Measurements from ENCODE around the gene RHOJ.
A peak's percentile ranks its signal among the peaks of the same experiment; 100 is the strongest.

RHOJ gene

DNA sequence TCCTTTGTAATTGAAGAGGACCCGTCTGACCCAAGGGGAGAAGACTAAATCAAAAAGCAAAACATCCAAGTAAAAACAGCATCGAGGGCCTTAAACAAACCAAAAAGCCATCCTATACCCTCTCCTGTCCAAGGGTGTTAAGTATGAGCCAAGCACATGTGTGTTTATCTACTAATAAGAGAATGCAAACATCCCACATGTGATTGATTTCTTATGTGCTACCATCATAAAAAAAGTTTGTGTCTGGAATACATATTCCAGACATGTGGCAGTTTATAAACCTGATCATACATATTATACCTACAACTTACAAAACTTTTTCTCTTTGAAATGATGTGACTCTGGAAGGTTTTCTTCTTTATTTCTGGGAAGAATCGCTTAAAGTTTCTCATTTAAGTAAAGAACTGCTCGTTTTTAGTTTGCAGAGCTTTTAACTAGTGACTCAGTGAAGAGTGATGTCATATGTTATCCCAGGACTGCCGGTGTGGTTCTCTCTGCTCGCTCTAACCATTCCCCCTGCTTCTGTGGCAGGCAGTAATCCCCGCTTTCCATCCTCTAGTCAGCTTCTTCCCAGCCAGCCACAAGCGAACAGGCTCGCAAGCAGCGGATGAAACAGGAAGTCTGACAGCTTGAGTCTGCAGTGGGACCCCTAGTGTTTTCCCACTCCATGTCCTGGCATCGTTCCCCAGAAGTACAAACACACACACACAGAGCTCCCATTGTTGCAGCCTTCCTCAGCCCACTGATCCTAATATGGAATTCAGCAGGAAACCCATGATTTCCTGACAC is 431 bp upstream of the RHOJ start:
- TF ChIP-seq, protein P1, sequence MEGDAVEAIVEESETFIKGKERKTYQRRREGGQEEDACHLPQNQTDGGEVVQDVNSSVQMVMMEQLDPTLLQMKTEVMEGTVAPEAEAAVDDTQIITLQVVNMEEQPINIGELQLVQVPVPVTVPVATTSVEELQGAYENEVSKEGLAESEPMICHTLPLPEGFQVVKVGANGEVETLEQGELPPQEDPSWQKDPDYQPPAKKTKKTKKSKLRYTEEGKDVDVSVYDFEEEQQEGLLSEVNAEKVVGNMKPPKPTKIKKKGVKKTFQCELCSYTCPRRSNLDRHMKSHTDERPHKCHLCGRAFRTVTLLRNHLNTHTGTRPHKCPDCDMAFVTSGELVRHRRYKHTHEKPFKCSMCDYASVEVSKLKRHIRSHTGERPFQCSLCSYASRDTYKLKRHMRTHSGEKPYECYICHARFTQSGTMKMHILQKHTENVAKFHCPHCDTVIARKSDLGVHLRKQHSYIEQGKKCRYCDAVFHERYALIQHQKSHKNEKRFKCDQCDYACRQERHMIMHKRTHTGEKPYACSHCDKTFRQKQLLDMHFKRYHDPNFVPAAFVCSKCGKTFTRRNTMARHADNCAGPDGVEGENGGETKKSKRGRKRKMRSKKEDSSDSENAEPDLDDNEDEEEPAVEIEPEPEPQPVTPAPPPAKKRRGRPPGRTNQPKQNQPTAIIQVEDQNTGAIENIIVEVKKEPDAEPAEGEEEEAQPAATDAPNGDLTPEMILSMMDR (IDR thresholded peaks at IDR 0.05; ENCODE audit: insufficient read depth, low read depth, low read length, missing control alignments), result no peak
- peak; percentile 85 for DNase-seq (ENCODE audit: low read depth)
- H3K4me3 ChIP-seq (ENCODE audit: low read length), result peak overlapping the region; percentile 26

DNA sequence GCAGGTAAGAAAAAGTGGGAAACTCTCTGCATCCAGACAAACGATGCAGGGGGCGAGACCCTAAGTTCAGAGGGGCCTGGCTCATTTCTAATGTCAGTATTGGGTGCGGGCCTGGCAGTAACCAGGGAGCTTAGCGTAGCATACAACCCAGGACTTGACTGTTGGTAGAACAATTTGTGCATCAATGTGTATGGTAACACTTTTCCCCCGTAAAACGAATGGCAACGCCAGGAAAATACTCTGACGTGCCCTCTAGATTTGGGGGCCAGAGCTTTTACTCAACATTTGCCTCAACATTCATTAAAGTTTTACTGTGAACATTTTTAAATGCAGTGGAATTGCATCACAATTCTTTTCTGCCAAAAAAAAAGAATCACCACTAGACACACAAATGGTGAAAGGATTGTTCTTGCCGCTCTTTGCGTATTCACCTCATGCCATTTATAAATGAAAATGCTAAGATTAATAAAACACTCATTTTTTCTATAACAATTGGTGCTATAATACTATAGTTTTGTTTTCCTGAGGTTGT is 867 bp downstream of the RHOJ start:
- TF ChIP-seq, protein P1 (IDR thresholded peaks at IDR 0.05; ENCODE audit: insufficient read depth, low read depth, low read length, missing control alignments), result no peak
- DNase-seq (ENCODE audit: low read depth), result no peak
- H3K4me3 ChIP-seq (ENCODE audit: low read length), result no peak overlapping the region

DNA sequence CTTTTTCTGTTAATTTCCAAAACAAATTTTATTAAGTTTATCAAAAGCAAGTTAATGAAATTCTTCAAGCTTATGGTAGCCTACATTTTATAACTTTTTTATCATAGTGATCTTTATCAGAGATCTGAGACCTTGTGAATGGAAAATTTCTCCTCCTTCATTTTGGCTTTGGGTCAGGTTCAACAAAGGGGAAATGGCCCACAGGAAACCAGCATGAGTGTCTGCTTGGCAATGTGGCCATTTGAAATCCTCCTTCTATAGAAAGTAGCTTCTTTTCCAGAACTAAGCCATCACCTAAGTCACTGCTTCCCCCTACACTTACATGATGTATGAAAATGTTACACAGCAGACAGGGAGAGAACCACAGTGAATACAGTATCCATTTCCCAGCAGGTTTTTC is 1.6 kb downstream of the RHOJ start:
- DNase-seq (ENCODE audit: low read depth), result no peak
- no peak overlapping the region for H3K4me3 ChIP-seq (ENCODE audit: low read length)
- TF ChIP-seq, protein P1 (IDR thresholded peaks at IDR 0.05; ENCODE audit: insufficient read depth, low read depth, low read length, missing control alignments), result no peak

DNA sequence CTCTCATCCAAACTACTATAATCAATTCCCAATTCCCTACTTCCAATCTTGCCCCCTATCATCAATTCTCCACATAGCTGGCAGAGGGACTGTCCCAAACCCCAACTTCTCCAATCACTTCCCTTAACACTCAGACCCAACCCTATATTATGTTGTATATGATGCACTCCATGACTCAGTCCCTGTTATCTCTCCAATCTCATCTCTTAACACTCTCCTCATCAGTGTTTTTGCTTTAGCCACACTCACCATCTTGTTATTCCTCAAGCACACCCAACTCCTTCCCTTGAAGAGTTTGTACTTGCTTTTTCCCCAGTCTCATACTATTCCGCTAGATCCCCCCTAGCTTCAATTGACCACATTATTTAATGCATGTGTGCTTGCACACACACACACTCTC is 4.9 kb downstream of the RHOJ start:
- H3K4me3 ChIP-seq (ENCODE audit: low read length), result no peak overlapping the region
- peak; percentile 24 for DNase-seq (ENCODE audit: low read depth)
- TF ChIP-seq, protein P1 (IDR thresholded peaks at IDR 0.05; ENCODE audit: insufficient read depth, low read depth, low read length, missing control alignments), result no peak

DNA sequence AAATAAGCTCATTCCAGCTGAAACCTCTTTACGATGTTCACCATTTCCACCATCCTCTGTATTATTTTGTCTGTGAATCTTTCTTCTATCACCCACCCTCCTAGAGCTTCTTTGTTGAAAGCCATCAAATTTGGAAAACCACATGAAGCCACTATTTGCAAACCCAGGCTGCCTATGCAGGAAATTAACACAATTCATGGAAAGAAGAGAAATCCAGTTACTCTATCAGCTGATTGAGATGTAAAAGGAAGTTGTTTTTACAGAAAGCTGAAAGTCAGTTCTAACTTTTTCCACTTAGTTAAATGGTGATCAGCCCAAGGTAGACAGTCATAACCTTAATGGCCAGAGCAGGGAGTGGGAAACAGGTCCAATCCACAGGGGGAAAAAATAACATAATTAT is 6.6 kb downstream of the RHOJ start:
- no peak for DNase-seq (ENCODE audit: low read depth)
- TF ChIP-seq, protein P1 (IDR thresholded peaks at IDR 0.05; ENCODE audit: insufficient read depth, low read depth, low read length, missing control alignments), result no peak
- no peak overlapping the region for H3K4me3 ChIP-seq (ENCODE audit: low read length)

DNA sequence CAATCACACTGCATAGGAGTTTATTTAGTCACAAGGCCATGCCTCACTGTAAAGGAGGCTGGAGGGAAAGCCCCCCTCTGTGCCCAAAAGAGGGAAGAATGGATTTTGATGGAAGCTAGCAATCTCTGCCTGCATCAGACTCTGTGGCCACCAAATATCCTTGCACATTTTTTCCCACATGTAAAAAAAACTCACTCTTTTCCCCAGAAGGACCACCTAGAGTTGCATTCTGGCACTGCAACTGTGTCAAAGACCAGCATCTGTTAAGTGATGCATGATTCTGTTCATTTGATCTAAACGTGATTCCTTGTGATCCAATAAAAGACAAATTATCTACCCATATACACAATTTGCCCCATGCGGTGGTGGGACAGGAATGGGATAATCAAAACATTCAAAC is 8.0 kb downstream of the RHOJ start:
- no peak for DNase-seq (ENCODE audit: low read depth)
- TF ChIP-seq, protein P1 (IDR thresholded peaks at IDR 0.05; ENCODE audit: insufficient read depth, low read depth, low read length, missing control alignments), result no peak
- no peak overlapping the region for H3K4me3 ChIP-seq (ENCODE audit: low read length)

All from epithelial cell of esophagus (primary cell).